Keratinocyte (primary cell): ENCODE data around the gene MAGI1. TPM values are rescaled to one million over a fixed set of nuclear protein-coding genes. Genes with fewer than 3 reads are reported as not detected.
A peak's percentile ranks its signal among the peaks of the same experiment; 100 is the strongest.

Experiments used
- DNase-seq: peaks from one replicate; pipeline ENCODE4 v3.0.0-alpha.2; 2011; ENCODE audit warnings: low read depth, missing footprints, low spot score
- FAIRE-seq: peaks from 2 replicates; lab custom pipeline; 2011; peaks lifted over from hg19 to GRCh38; lab: Jason Lieb, UNC
- H2AFZ ChIP-seq: 2 replicates; pipeline ENCODE4 v1.6.0; 2012; ENCODE audit warnings: low read length, control low read depth, inconsistent platforms; ENCODE audit not compliant: control insufficient read depth
- H3K27ac ChIP-seq: 2 replicates; pipeline ENCODE4 v1.5.1; 2011; ENCODE audit warnings: low read length; ENCODE audit not compliant: control insufficient read depth, insufficient read depth
- H3K27me3 ChIP-seq: 3 replicates; pipeline ENCODE4 v1.6.0; 2011; ENCODE audit warnings: low read length; ENCODE audit not compliant: control insufficient read depth, insufficient read depth; ENCODE audit errors: extremely low read depth
- H3K36me3 ChIP-seq, 2 experiments: 2 replicates in 1 of 2; 3 replicates in 1 of 2; pipeline ENCODE4 v1.5.1; 2011; ENCODE audit warnings: low read length in 2 of 2, mild to moderate bottlenecking in 1 of 2; ENCODE audit not compliant: control insufficient read depth in 2 of 2, insufficient read depth in 2 of 2; ENCODE audit errors: extremely low read depth in 1 of 2
- H3K4me1 ChIP-seq: 3 replicates; pipeline ENCODE4 v1.5.1; 2011; ENCODE audit warnings: low read length; ENCODE audit not compliant: control insufficient read depth, insufficient read depth; ENCODE audit errors: extremely low read depth
- H3K4me2 ChIP-seq: 3 replicates; pipeline ENCODE4 v1.6.0; 2011; ENCODE audit warnings: low read depth, low read length; ENCODE audit not compliant: control insufficient read depth, insufficient read depth; ENCODE audit errors: extremely low read depth
- H3K4me3 ChIP-seq, 3 experiments: fragments of 200-600 bp in 1 of 3; sonication (generic) in 1 of 3; 2 replicates in 2 of 3; 3 replicates in 1 of 3; pipeline ENCODE4 v1.5.1; 2011 to 2016; ENCODE audit warnings: low read length in 3 of 3, mild to moderate bottlenecking in 3 of 3, control low read depth in 2 of 3, inconsistent platforms in 1 of 3, low read depth in 1 of 3, mixed read lengths in 1 of 3, mixed run types in 1 of 3, moderate library complexity in 1 of 3; ENCODE audit not compliant: control insufficient read depth in 2 of 3, insufficient read depth in 2 of 3; ENCODE audit errors: extremely low read depth in 1 of 3
- H3K79me2 ChIP-seq: 2 replicates; pipeline ENCODE4 v1.6.0; 2012; ENCODE audit warnings: low read length; ENCODE audit not compliant: control insufficient read depth, insufficient read depth
- H3K9ac ChIP-seq: 3 replicates; pipeline ENCODE4 v1.6.0; 2011; ENCODE audit warnings: low read length; ENCODE audit not compliant: control insufficient read depth, insufficient read depth; ENCODE audit errors: extremely low read depth
- H3K9me1 ChIP-seq: 3 replicates; pipeline ENCODE4 v1.6.0; 2011; ENCODE audit warnings: low read length; ENCODE audit not compliant: control insufficient read depth, insufficient read depth; ENCODE audit errors: extremely low read depth
- H3K9me3 ChIP-seq: 2 replicates; pipeline ENCODE4 v1.5.1; 2012; ENCODE audit warnings: low read depth, low read length; ENCODE audit not compliant: control insufficient read depth
- H4K20me1 ChIP-seq: 3 replicates; pipeline ENCODE4 v1.6.0; 2011; ENCODE audit warnings: low read length; ENCODE audit not compliant: control insufficient read depth, insufficient read depth; ENCODE audit errors: extremely low read depth
- EZH2 ChIP-seq: IDR thresholded peaks from one replicate; pipeline ENCODE4 v1.6.1; 2012; ENCODE audit warnings: inconsistent platforms, mild to moderate bottlenecking, low read length, moderate library complexity
- dilution Hi-C: fragments of 300-500 bp; cut with MboI; formaldehyde crosslinking; loops from one replicate; pipeline ENCODE4 v1.7.0; 2020; ENCODE audit warnings: low sequenced_read_pairs; ENCODE audit not compliant: extremely low pct_ligation_motif_present
- polyA plus RNA-seq, 5 experiments: library from polyadenylated mRNA; depleted of rRNA in 3 of 5; stranded (reverse) in 3 of 5; stranded (forward) in 1 of 5; unstranded in 1 of 5; fragments of >200 nt; gene quantifications; 1 replicate in 1 of 5; 2 replicates in 3 of 5; 3 replicates in 1 of 5; pipeline versions ENCODE4 v1.2.1 to v1.2.3, GENCODE V29; 2011 to 2012; ENCODE audit warnings: missing spikeins in 2 of 5, low read depth in 1 of 5, low replicate concordance in 1 of 5
- TF ChIP-seq, protein P1 (sequence below), 3 experiments: IDR thresholded peaks in 1 of 3; conservative IDR thresholded peaks in 1 of 3; optimal IDR thresholded peaks in 1 of 3; 2 replicates in 2 of 3; 3 replicates in 1 of 3; pipeline versions ENCODE3 to v1.5.1; 2011; ENCODE audit warnings: low read length in 3 of 3, mild to moderate bottlenecking in 3 of 3, moderate library complexity in 2 of 3, control low read depth in 1 of 3, inconsistent platforms in 1 of 3; ENCODE audit not compliant: insufficient read depth in 2 of 3; ENCODE audit errors: extremely low read depth in 1 of 3

The MAGI1 gene
- polyA plus RNA-seq, 1 donor (not counting 4 experiments of a cell fraction or from before 2014, with no cell fraction given): 10.9 TPM

DNA sequence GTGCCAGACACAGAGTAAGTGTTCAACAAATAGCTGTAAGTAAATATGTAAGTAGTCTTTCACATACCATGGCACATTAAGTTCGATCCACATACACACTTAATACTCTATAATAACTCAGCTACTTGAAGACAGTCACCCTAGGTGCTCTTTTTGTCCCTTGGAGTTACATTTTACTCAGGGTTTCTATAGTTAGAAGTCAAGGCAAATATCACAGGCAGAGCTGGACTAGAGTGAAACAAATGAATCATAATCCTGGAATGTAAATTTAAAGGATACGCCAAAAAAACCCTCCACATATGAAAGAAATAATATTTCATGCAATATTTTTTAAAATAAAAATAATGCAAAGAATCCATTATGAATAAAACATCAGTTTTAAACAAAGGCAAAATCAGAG is 461.8 kb downstream of the MAGI1 start:
- no peaks in the 10 kb centered on the region for H3K9me3 ChIP-seq
- no peaks in the 10 kb centered on the region for H3K27me3 ChIP-seq
- no peak overlapping the region for H3K9ac ChIP-seq
- H3K36me3 ChIP-seq: no peaks in the 10 kb centered on the region
- peaks cover 2% of the 10 kb centered on the region for H3K79me2 ChIP-seq
- H3K4me1 ChIP-seq: peaks cover 23% of the 10 kb centered on the region
- H4K20me1 ChIP-seq: no peaks in the 10 kb centered on the region
- no peak for DNase-seq
- FAIRE-seq: no peak
- TF ChIP-seq, protein P1, sequence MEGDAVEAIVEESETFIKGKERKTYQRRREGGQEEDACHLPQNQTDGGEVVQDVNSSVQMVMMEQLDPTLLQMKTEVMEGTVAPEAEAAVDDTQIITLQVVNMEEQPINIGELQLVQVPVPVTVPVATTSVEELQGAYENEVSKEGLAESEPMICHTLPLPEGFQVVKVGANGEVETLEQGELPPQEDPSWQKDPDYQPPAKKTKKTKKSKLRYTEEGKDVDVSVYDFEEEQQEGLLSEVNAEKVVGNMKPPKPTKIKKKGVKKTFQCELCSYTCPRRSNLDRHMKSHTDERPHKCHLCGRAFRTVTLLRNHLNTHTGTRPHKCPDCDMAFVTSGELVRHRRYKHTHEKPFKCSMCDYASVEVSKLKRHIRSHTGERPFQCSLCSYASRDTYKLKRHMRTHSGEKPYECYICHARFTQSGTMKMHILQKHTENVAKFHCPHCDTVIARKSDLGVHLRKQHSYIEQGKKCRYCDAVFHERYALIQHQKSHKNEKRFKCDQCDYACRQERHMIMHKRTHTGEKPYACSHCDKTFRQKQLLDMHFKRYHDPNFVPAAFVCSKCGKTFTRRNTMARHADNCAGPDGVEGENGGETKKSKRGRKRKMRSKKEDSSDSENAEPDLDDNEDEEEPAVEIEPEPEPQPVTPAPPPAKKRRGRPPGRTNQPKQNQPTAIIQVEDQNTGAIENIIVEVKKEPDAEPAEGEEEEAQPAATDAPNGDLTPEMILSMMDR (optimal IDR thresholded peaks at IDR 0.05 in 1 of 3, IDR thresholded peaks at IDR 0.05 in 1 of 3, conservative IDR thresholded peaks at IDR 0.05 in 1 of 3; ENCODE audit: extremely low read depth in 1 of 3, insufficient read depth in 2 of 3, low read length in 3 of 3): no peak
- TF ChIP-seq EZH2: no peak
- H3K4me2 ChIP-seq: peak overlapping the region; percentile 16
- H3K9me1 ChIP-seq: no peaks in the 10 kb centered on the region
- dilution Hi-C loops: no loop called here
- H3K27ac ChIP-seq: no peak overlapping the region
- H3K4me3 ChIP-seq: no peak overlapping the region
- H2AFZ ChIP-seq: no peak overlapping the region

DNA sequence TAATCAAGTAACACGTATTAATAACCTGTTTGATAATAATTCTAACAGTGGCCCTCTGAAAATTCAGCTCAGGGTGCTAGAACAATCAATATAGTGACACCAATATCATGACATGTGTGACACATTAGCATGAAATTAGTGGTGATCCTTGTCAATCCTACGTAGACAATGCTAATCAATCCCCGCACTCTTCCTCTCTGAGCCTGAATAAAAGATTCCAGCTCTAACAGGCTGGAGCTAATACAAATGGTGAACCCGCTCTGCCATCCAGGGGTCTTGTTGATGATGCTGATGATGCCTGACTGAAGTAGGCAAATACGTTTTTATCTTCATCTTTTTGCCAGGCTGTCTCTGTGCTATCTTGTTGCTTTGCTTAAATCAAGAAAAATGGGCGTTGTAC is 462.5 kb downstream of the MAGI1 start:
- no peaks in the 10 kb centered on the region for H3K36me3 ChIP-seq
- dilution Hi-C loops: no loop called here
- H3K9me1 ChIP-seq: no peaks in the 10 kb centered on the region
- peaks cover 20% of the 10 kb centered on the region for H3K4me1 ChIP-seq
- no peak overlapping the region for H3K9ac ChIP-seq
- no peaks in the 10 kb centered on the region for H4K20me1 ChIP-seq
- TF ChIP-seq, protein P1 (optimal IDR thresholded peaks at IDR 0.05 in 1 of 3, IDR thresholded peaks at IDR 0.05 in 1 of 3, conservative IDR thresholded peaks at IDR 0.05 in 1 of 3; ENCODE audit: extremely low read depth in 1 of 3, insufficient read depth in 2 of 3, low read length in 3 of 3): no peak
- TF ChIP-seq EZH2: no peak
- H3K27ac ChIP-seq: peak overlapping the region; percentile 36
- H3K4me2 ChIP-seq: peak overlapping the region; percentile 16
- FAIRE-seq (no peak), DNase-seq (no peak)
- H3K79me2 ChIP-seq: peaks cover 2% of the 10 kb centered on the region
- no peaks in the 10 kb centered on the region for H3K9me3 ChIP-seq
- no peak overlapping the region for H3K4me3 ChIP-seq
- H2AFZ ChIP-seq: no peak overlapping the region
- H3K27me3 ChIP-seq: no peaks in the 10 kb centered on the region
